Neural progenitor cell (in vitro differentiated cells): Measurements from ENCODE around the gene SMARCE1.

Experiments
- CTCF ChIP-seq: fragments of 200-600 bp; sonication (generic); IDR thresholded peaks from 2 replicates; pipeline ENCODE4 v1.5.1; 2017; ENCODE audit warnings: antibody characterized with exemption, mild to moderate bottlenecking
- EZH2 ChIP-seq: fragments of 200-600 bp; sonication (generic); IDR thresholded peaks from 2 replicates; pipeline ENCODE4 v1.6.1; 2017; ENCODE audit warnings: antibody characterized with exemption, mild to moderate bottlenecking, moderate library complexity
- EZH2phosphoT487 ChIP-seq: fragments of 200-600 bp; sonication (generic); IDR thresholded peaks from 2 replicates; pipeline ENCODE4 v1.6.1; 2017; ENCODE audit warnings: antibody characterized with exemption

- TF ChIP-seq CTCF: no peak
- no peak for TF ChIP-seq EZH2phosphoT487
- TF ChIP-seq EZH2: no peak
These were observed 10.8 kb upstream of the SMARCE1 start for GRCh38 chr17:40658396-40658795.
